PC-3 (cell line): Measurements from ENCODE around the gene CERS6. TPM values are rescaled to one million over a fixed set of nuclear protein-coding genes. Genes with fewer than 3 reads are reported as not detected.

Experiments
- ATAC-seq: fragments of 200-7000 bp; cut with Tn5 transposase; 2 replicates; pipeline ENCODE4 v1.9.1; 2020; ENCODE audit warnings: mild to moderate bottlenecking, moderate library complexity
- BruUV-seq: library from RNA; stranded (reverse); fragments of 400-500 nt; replicated peaks from 2 replicates; lab custom pipeline; 2021; lab: Mats Ljungman, UMichigan
- CTCF ChIA-PET: fragments of 300-600 bp; sonication (Branson Sonifier 250); formaldehyde crosslinking; loops from one replicate; lab custom pipeline; 2022; ENCODE audit warnings: antibody characterized with exemption; lab: Charles Lee
- POLR2A ChIA-PET: fragments of 300-600 bp; sonication (Branson Sonifier 250); formaldehyde crosslinking; loops from one replicate; lab custom pipeline; 2022; ENCODE audit warnings: antibody characterized with exemption; ENCODE audit not compliant: unreplicated experiment; lab: Charles Lee
- DNase-seq: peaks from one replicate; pipeline ENCODE4 v3.0.0-alpha.2; 2015
- H2AFZ ChIP-seq: fragments of 300-600 bp; sonication (generic); 2 replicates; pipeline ENCODE4 v1.6.0; 2016; ENCODE audit warnings: antibody characterized with exemption, low read length
- H3F3A ChIP-seq: fragments of 300-600 bp; sonication (generic); one replicate; pipeline ENCODE4 v1.6.0; 2017; ENCODE audit warnings: antibody characterized with exemption, low read length, control low read depth, mild to moderate bottlenecking; ENCODE audit not compliant: unreplicated experiment
- H3K27ac ChIP-seq: fragments of 300-600 bp; sonication (generic); 2 replicates; pipeline ENCODE4 v1.5.1; 2016; ENCODE audit warnings: mild to moderate bottlenecking, low read length
- H3K27me3 ChIP-seq: fragments of 300-600 bp; sonication (generic); 2 replicates; pipeline ENCODE4 v1.6.1; 2016; ENCODE audit warnings: low read length, mixed read lengths
- H3K36me3 ChIP-seq: fragments of 300-600 bp; sonication (generic); 2 replicates; pipeline ENCODE4 v1.6.1; 2016; ENCODE audit warnings: low read depth, mixed run types, low read length, mixed read lengths
- H3K4me1 ChIP-seq: fragments of 300-600 bp; sonication (generic); 2 replicates; pipeline ENCODE4 v1.5.1; 2016; ENCODE audit warnings: low read length; ENCODE audit not compliant: insufficient read depth
- H3K4me2 ChIP-seq: fragments of 300-600 bp; sonication (generic); 2 replicates; pipeline ENCODE4 v1.6.0; 2016; ENCODE audit warnings: low read length
- H3K4me3 ChIP-seq: fragments of 300-600 bp; sonication (generic); 2 replicates; pipeline ENCODE4 v1.5.1; 2016; ENCODE audit warnings: mild to moderate bottlenecking, low read length, mixed read lengths
- H3K79me2 ChIP-seq: fragments of 300-600 bp; sonication (generic); 2 replicates; pipeline ENCODE4 v1.6.1; 2017; ENCODE audit warnings: low read length, mixed read lengths
- H3K9ac ChIP-seq: fragments of 300-600 bp; sonication (generic); 2 replicates; pipeline ENCODE4 v1.6.0; 2016; ENCODE audit warnings: mild to moderate bottlenecking, low read length
- H3K9me2 ChIP-seq: fragments of 300-600 bp; sonication (generic); replicated peaks from 2 replicates; pipeline ENCODE4 v1.6.1; 2016; ENCODE audit warnings: mixed run types, low read length, mixed read lengths
- H3K9me3 ChIP-seq: fragments of 300-600 bp; sonication (generic); 2 replicates; pipeline ENCODE4 v1.6.1; 2016; ENCODE audit warnings: low read length, mixed read lengths
- H4K20me1 ChIP-seq: fragments of 300-600 bp; sonication (generic); 2 replicates; pipeline ENCODE4 v1.6.1; 2016; ENCODE audit warnings: low read length, mixed read lengths
- CTCF ChIP-seq: fragments of 300-600 bp; sonication (generic); conservative IDR thresholded peaks from 2 replicates; pipeline ENCODE4 v1.5.1; 2017; ENCODE audit warnings: antibody characterized with exemption, low read depth, mild to moderate bottlenecking, low read length
- EZH2 ChIP-seq: fragments of 300-600 bp; sonication (generic); IDR thresholded peaks from one replicate; pipeline ENCODE4 v1.6.1; 2017; ENCODE audit warnings: antibody characterized with exemption, mild to moderate bottlenecking, low read length; ENCODE audit not compliant: unreplicated experiment
- EZH2phosphoT487 ChIP-seq: fragments of 300-600 bp; sonication (generic); IDR thresholded peaks from 2 replicates; pipeline ENCODE4 v1.6.1; 2018; ENCODE audit warnings: mild to moderate bottlenecking, antibody characterized with exemption, low read length, borderline replicate concordance
- intact Hi-C: fragments of 100-400 bp; cut with micrococcal nuclease; formaldehyde crosslinking; loops from 2 replicates; pipeline ENCODE4 v1.9.0; 2023
- total RNA-seq: library from RNA; depleted of rRNA; stranded (reverse); fragments of >200 nt; gene quantifications from 2 replicates; pipeline ENCODE4 v1.2.3, GENCODE V29; 2014

The CERS6 gene
- total RNA-seq, 1 experiment from 2014 or later, result 24.2 TPM

GRCh38 chr2:168683996-168684395, 227.9 kb downstream of the CERS6 start:
- intact Hi-C loops, result loop anchor here (10.0 kb wide), 1 partner anchor 309 kb away; no protein-coding TSS in a partner anchor
- no peaks in the 10 kb centered on the region for H3K9me2 ChIP-seq
- CTCF ChIA-PET, result no interaction called here
- peaks cover 10% of the 10 kb centered on the region; the same call in 1 of the 2 replicates for H3K4me1 ChIP-seq
- no peak overlapping the region for H3K4me3 ChIP-seq
- H3K27me3 ChIP-seq, result no peaks in the 10 kb centered on the region
- no peaks in the 10 kb centered on the region for H3K79me2 ChIP-seq
- H3K9ac ChIP-seq, result no peak overlapping the region
- no peaks in the 10 kb centered on the region for H4K20me1 ChIP-seq
- DNase-seq (no peak), ATAC-seq (no peak)
- no peaks in the 10 kb centered on the region for H3K9me3 ChIP-seq
- BruUV-seq, result no TSS peak
- H3K36me3 ChIP-seq, result no peaks in the 10 kb centered on the region
- no peak overlapping the region for H3K27ac ChIP-seq
- H2AFZ ChIP-seq, result no peak overlapping the region
- POLR2A ChIA-PET, result no interaction called here
- no peaks in the 10 kb centered on the region for H3F3A ChIP-seq
- TF ChIP-seq EZH2 (no peak), CTCF (no peak), EZH2phosphoT487 (no peak)
- no peak overlapping the region for H3K4me2 ChIP-seq

GRCh38 chr2:168684921-168685599, 229.0 kb downstream of the CERS6 start:
- Histone ChIP-seq H3K9ac (no peak overlapping the region), H3K4me3 (no peak overlapping the region), H3F3A (no peaks in the 10 kb centered on the region), H3K27ac (no peak overlapping the region), H3K27me3 (no peaks in the 10 kb centered on the region), H3K9me2 (no peaks in the 10 kb centered on the region), H3K4me2 (no peak overlapping the region), H3K4me1 (peaks cover 10% of the 10 kb centered on the region; the same call in 1 of the 2 replicates), H4K20me1 (no peaks in the 10 kb centered on the region), H3K9me3 (no peaks in the 10 kb centered on the region), H3K36me3 (no peaks in the 10 kb centered on the region), H2AFZ (no peak overlapping the region), H3K79me2 (no peaks in the 10 kb centered on the region)
- BruUV-seq, result no TSS peak
- TF ChIP-seq CTCF (no peak), EZH2 (no peak), EZH2phosphoT487 (no peak)
- intact Hi-C loops, result loop anchor here (10.0 kb wide), 1 partner anchor 310 kb away; no protein-coding TSS in a partner anchor
- ChIA-PET CTCF (no interaction called here), POLR2A (interaction anchor here (0.6 kb wide), 1 partner anchor 107 kb away, joined by 5 read pairs; no protein-coding TSS in a partner anchor)
- DNase-seq (no peak), ATAC-seq (no peak)
